Astrocyte (in vitro differentiated cells and primary cell): Measurements from ENCODE around the gene TLCD2. TPM values are rescaled to one million over a fixed set of nuclear protein-coding genes. Genes with fewer than 3 reads are reported as not detected.
"Not testable (repeated sequence)": the region's sequence is repeated elsewhere in the genome, so short reads cannot be mapped to it uniquely, and the experiment has no call there.

Experiments used
- DNase-seq: peaks from one replicate; pipeline ENCODE4 v3.0.0-alpha.2; 2010; ENCODE audit warnings: low read depth
- FAIRE-seq: peaks from 2 replicates; lab custom pipeline; 2011; peaks lifted over from hg19 to GRCh38; lab: Jason Lieb, UNC
- H2AFZ ChIP-seq: 2 replicates; pipeline ENCODE4 v1.6.0; 2012; ENCODE audit warnings: low read depth, low read length, inconsistent platforms
- H3K27ac ChIP-seq: 2 replicates; pipeline ENCODE4 v1.5.1; 2011; ENCODE audit warnings: low read depth, low read length, inconsistent platforms
- H3K27me3 ChIP-seq: 2 replicates; pipeline ENCODE4 v1.6.0; 2011; ENCODE audit warnings: low read length, inconsistent platforms; ENCODE audit not compliant: insufficient read depth
- H3K36me3 ChIP-seq: 2 replicates; pipeline ENCODE4 v1.5.1; 2011; ENCODE audit warnings: low read length, inconsistent platforms; ENCODE audit not compliant: insufficient read depth
- H3K4me1 ChIP-seq: 2 replicates; pipeline ENCODE4 v1.5.1; 2011; ENCODE audit warnings: low read length, inconsistent platforms; ENCODE audit not compliant: insufficient read depth
- H3K4me2 ChIP-seq: 2 replicates; pipeline ENCODE4 v1.6.0; 2012; ENCODE audit warnings: low read length, inconsistent platforms
- H3K4me3 ChIP-seq: 2 replicates; pipeline ENCODE4 v1.5.1; 2011; ENCODE audit warnings: low read depth, mild to moderate bottlenecking, low read length, inconsistent platforms; ENCODE audit not compliant: insufficient read depth
- H3K79me2 ChIP-seq: 2 replicates; pipeline ENCODE4 v1.6.0; 2012; ENCODE audit warnings: mild to moderate bottlenecking, low read length, inconsistent platforms; ENCODE audit not compliant: insufficient read depth
- H3K9ac ChIP-seq: 2 replicates; pipeline ENCODE4 v1.6.0; 2012; ENCODE audit warnings: mild to moderate bottlenecking, low read length, inconsistent platforms
- H3K9me3 ChIP-seq: 2 replicates; pipeline ENCODE4 v1.5.1; 2012; ENCODE audit warnings: low read depth, mild to moderate bottlenecking, low read length, inconsistent platforms; ENCODE audit not compliant: insufficient read depth
- H4K20me1 ChIP-seq: 2 replicates; pipeline ENCODE4 v1.6.0; 2012; ENCODE audit warnings: low read length, inconsistent platforms; ENCODE audit not compliant: insufficient read depth
- H3K27ac Mint-ChIP-seq: one replicate; pipeline ENCODE4 v1.8.0; 2021; ENCODE audit warnings: mild to moderate bottlenecking, mixed read lengths; ENCODE audit not compliant: unreplicated experiment
- H3K27me3 Mint-ChIP-seq: one replicate; pipeline ENCODE4 v1.8.0; 2021; ENCODE audit warnings: low read depth, mixed read lengths; ENCODE audit not compliant: unreplicated experiment
- H3K36me3 Mint-ChIP-seq: one replicate; pipeline ENCODE4 v1.8.0; 2021; ENCODE audit warnings: low read depth, mixed read lengths; ENCODE audit not compliant: unreplicated experiment
- H3K4me1 Mint-ChIP-seq: one replicate; pipeline ENCODE4 v1.8.0; 2021; ENCODE audit warnings: low read depth, mixed read lengths; ENCODE audit not compliant: unreplicated experiment
- H3K4me3 Mint-ChIP-seq: one replicate; pipeline ENCODE4 v1.8.0; 2021; ENCODE audit warnings: mild to moderate bottlenecking, moderate library complexity, mixed read lengths; ENCODE audit not compliant: unreplicated experiment
- H3K9me3 Mint-ChIP-seq: one replicate; pipeline ENCODE4 v1.8.0; 2021; ENCODE audit warnings: mild to moderate bottlenecking, mixed read lengths; ENCODE audit not compliant: unreplicated experiment
- CTCF ChIP-seq: IDR thresholded peaks from 2 replicates; pipeline ENCODE4 v1.5.1; 2011; ENCODE audit warnings: low read depth, mild to moderate bottlenecking, inconsistent platforms, low read length, moderate library complexity; ENCODE audit not compliant: insufficient read depth
- EZH2 ChIP-seq: IDR thresholded peaks from 2 replicates; pipeline ENCODE4 v1.6.1; 2012; ENCODE audit warnings: mild to moderate bottlenecking, low read length, inconsistent platforms; ENCODE audit not compliant: insufficient read depth
- total RNA-seq: library from RNA; stranded (reverse); gene quantifications from 2 replicates; pipeline ENCODE4 v1.2.1, GENCODE V29; 2021

The TLCD2 gene
- total RNA-seq, 1 donor from 2014 or later = 6.0 TPM

- Mint-ChIP-seq H3K27ac (no peak overlapping the region), H3K27me3 (no peaks in the 10 kb centered on the region), H3K36me3 (peaks cover 43% of the 10 kb centered on the region), H3K4me3 (no peak overlapping the region), H3K9me3 (no peaks in the 10 kb centered on the region), H3K4me1 (no peaks in the 10 kb centered on the region)
- no peak overlapping the region for H3K27ac ChIP-seq
- H3K4me1 ChIP-seq = no peaks in the 10 kb centered on the region
- H4K20me1 ChIP-seq = peaks cover 56% of the 10 kb centered on the region
- H3K27me3 ChIP-seq = no peaks in the 10 kb centered on the region
- H3K9ac ChIP-seq = no peak overlapping the region
- H3K79me2 ChIP-seq = peaks cover 6% of the 10 kb centered on the region
- H2AFZ ChIP-seq = no peak overlapping the region
- H3K4me3 ChIP-seq = no peak overlapping the region
- FAIRE-seq (no peak), DNase-seq (no peak)
- H3K4me2 ChIP-seq = no peak overlapping the region
- no peaks in the 10 kb centered on the region for H3K9me3 ChIP-seq
- H3K36me3 ChIP-seq = peaks cover 72% of the 10 kb centered on the region
- TF ChIP-seq EZH2 = no peak
- TF ChIP-seq CTCF = no peak
Observed at GRCh38 chr17:1658100-1658499, 52.1 kb downstream of the TLCD2 start.

- Histone ChIP-seq H3K4me2 (no peak overlapping the region), H3K79me2 (no peaks in the 10 kb centered on the region), H2AFZ (no peak overlapping the region), H3K4me1 (peaks cover 10% of the 10 kb centered on the region), H3K27me3 (no peaks in the 10 kb centered on the region), H3K9ac (no peak overlapping the region), H3K27ac (no peak overlapping the region), H3K36me3 (peaks cover 68% of the 10 kb centered on the region), H4K20me1 (peaks cover 62% of the 10 kb centered on the region), H3K9me3 (no peaks in the 10 kb centered on the region), H3K4me3 (no peak overlapping the region)
- H3K27ac Mint-ChIP-seq = no peak overlapping the region
- TF ChIP-seq EZH2 (no peak), CTCF (no peak)
- H3K9me3 Mint-ChIP-seq = no peaks in the 10 kb centered on the region
- no peaks in the 10 kb centered on the region for H3K27me3 Mint-ChIP-seq
- H3K36me3 Mint-ChIP-seq = peaks cover 33% of the 10 kb centered on the region
- H3K4me3 Mint-ChIP-seq = no peak overlapping the region
- no peaks in the 10 kb centered on the region for H3K4me1 Mint-ChIP-seq
- DNase-seq (no peak), FAIRE-seq (no peak)
Observed at GRCh38 chr17:1653735-1654134, 56.4 kb downstream of the TLCD2 start.

GRCh38 chr17:1652794-1653193 is 57.4 kb downstream of the TLCD2 start:
- H3K4me1 ChIP-seq = peaks cover 12% of the 10 kb centered on the region
- not testable (repeated sequence) for FAIRE-seq, H3K4me1 Mint-ChIP-seq, H3K79me2 ChIP-seq, H3K9me3 ChIP-seq, H3K9me3 Mint-ChIP-seq, H3K4me3 Mint-ChIP-seq, H3K4me2 ChIP-seq, DNase-seq, H3K9ac ChIP-seq, H3K27me3 Mint-ChIP-seq, H2AFZ ChIP-seq, H3K27me3 ChIP-seq, H3K27ac ChIP-seq, H3K27ac Mint-ChIP-seq, H3K4me3 ChIP-seq
- peaks cover 24% of the 10 kb centered on the region for H3K36me3 Mint-ChIP-seq
- peaks cover 56% of the 10 kb centered on the region for H4K20me1 ChIP-seq
- peaks cover 59% of the 10 kb centered on the region for H3K36me3 ChIP-seq

Other genes with a start within 250 kb of the TLCD2 start
- 132 and 134 TPM in 2 replicates for gene MYO1C, start 217.7 kb downstream of the TLCD2 start, total RNA-seq
- 26.4 and 26.7 TPM in 2 replicates for gene INPP5K, start 193.8 kb downstream of the TLCD2 start, total RNA-seq
- gene PITPNA, start 147.6 kb downstream of the TLCD2 start, total RNA-seq = 69.1 and 79.3 TPM in 2 replicates
- 17.9 and 18.0 TPM in 2 replicates for gene SLC43A2, start 81.5 kb downstream of the TLCD2 start, total RNA-seq
- 2.9 and 3.9 TPM in 2 replicates for gene SCARF1, start 64.6 kb downstream of the TLCD2 start, total RNA-seq
- 7.5 and 7.8 TPM in 2 replicates for gene RILP, start 60.5 kb downstream of the TLCD2 start, total RNA-seq
- 202 TPM in 2 replicates for gene PRPF8, start 25.5 kb downstream of the TLCD2 start, total RNA-seq
- 12.3 and 13.9 TPM in 2 replicates for gene WDR81, start 14.3 kb upstream of the TLCD2 start, total RNA-seq
- 0.11 and 0.29 TPM in 2 replicates for gene SERPINF2, start 32.5 kb upstream of the TLCD2 start, total RNA-seq
- gene SERPINF1, start 51.7 kb upstream of the TLCD2 start, total RNA-seq = 26.6 and 43.8 TPM in 2 replicates
- gene SMYD4, start 119.5 kb upstream of the TLCD2 start, total RNA-seq = 8.6 and 10.7 TPM in 2 replicates
- gene RPA1, start 119.6 kb upstream of the TLCD2 start, total RNA-seq = 62.6 and 68.8 TPM in 2 replicates